Tibial artery (tissue), 4 donors: ENCODE measurements around the gene ADAT2.

Experiments used
- DNase-seq, 2 donors: peaks; one replicate each; pipeline ENCODE4 v3.0.0-alpha.2; 2019
- H3K27ac ChIP-seq, 2 donors: fragments of 200-600 bp; sonication (generic) in 1 of 2; 1 replicate in 1 of 2; 2 replicates in 1 of 2; pipeline ENCODE4 v1.5.1; 2018 to 2019; ENCODE audit warnings: mild to moderate bottlenecking in 1 of 2
- H3K27me3 ChIP-seq, 2 donors: fragments of 200-600 bp; sonication (generic) in 1 of 2; one replicate each; pipeline versions ENCODE4 v1.5.1 to v1.6.0; 2016 to 2019
- H3K36me3 ChIP-seq, 3 donors: fragments of 200-600 bp; sonication (generic) in 2 of 3; one replicate each; pipeline ENCODE4 v1.5.1; 2016 to 2019; ENCODE audit warnings: mild to moderate bottlenecking in 2 of 3
- H3K4me1 ChIP-seq, 4 donors: fragments of 200-600 bp; sonication (generic) in 2 of 4; 1 replicate in 3 of 4; 2 replicates in 1 of 4; pipeline ENCODE4 v1.5.1; 2016 to 2019
- H3K4me3 ChIP-seq, 2 donors: fragments of 200-600 bp; sonication (generic) in 1 of 2; 1 replicate in 1 of 2; 2 replicates in 1 of 2; pipeline ENCODE4 v1.5.1; 2018 to 2019; ENCODE audit warnings: mild to moderate bottlenecking in 2 of 2
- H3K9me3 ChIP-seq, 3 donors: fragments of 200-600 bp; sonication (generic) in 1 of 3; one replicate each; pipeline ENCODE4 v1.5.1; 2016 to 2019
- CTCF ChIP-seq, 2 experiments: fragments of 200-600 bp in 1 of 2; fragments of 450-650 bp in 1 of 2; IDR thresholded peaks; one replicate each; pipeline ENCODE4 v1.5.1; 2017 to 2019; ENCODE audit warnings: antibody characterized with exemption in 2 of 2, mild to moderate bottlenecking in 1 of 2, moderate library complexity in 1 of 2
- intact Hi-C: fragments of 100-400 bp; cut with DNase I; formaldehyde crosslinking; loops from one replicate; pipeline ENCODE4 v1.15.0; 2023; ENCODE audit warnings: low total_unique reads

Gene ADAT2

GRCh38 chr6:143468026-143468425 is 17.5 kb upstream of the ADAT2 start:
- TF ChIP-seq CTCF (IDR thresholded peaks at IDR 0.05): no peak
- intact Hi-C loops: no loop called here
- peaks cover 3 to 24% (median 21%) of the 10 kb centered on the region in 3 donors for H3K36me3 ChIP-seq

DNA sequence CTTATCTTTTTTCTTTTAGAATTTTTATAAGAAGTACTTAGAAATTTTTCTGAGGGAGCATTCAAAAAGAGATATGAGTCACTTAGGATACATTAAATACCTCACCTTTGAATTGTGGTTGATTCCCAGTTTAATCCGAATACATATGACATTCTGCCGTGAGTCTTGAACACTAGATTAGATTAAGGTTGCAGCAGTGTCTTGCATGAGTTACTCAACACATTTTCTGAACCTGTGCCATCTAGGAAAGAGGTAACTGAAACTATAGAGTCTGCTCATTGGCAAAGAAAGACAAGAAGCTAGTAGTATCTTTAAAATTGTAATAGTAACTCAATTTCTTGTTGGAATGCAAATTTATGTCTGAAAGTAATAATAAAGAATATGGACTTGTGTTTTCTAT is 15.1 kb upstream of the ADAT2 start:
- Histone ChIP-seq H3K36me3 (peaks cover 3 to 28% (median 19%) of the 10 kb centered on the region in 3 donors), H3K4me3 (no peak overlapping the region)

More at GRCh38 chr6:143468026-143468425, 17.5 kb upstream of the ADAT2 start:
- H3K27ac ChIP-seq: no peak overlapping the region
- DNase-seq: no peak
- no peaks in the 10 kb centered on the region for H3K27me3 ChIP-seq
- H3K4me3 ChIP-seq: no peak overlapping the region
- H3K4me1 ChIP-seq: no peaks in the 10 kb centered on the region
- no peaks in the 10 kb centered on the region for H3K9me3 ChIP-seq

GRCh38 chr6:143457563-143458359 is 7.3 kb upstream of the ADAT2 start:
- H3K9me3 ChIP-seq: no peaks in the 10 kb centered on the region
- intact Hi-C loops: no loop called here
- H3K36me3 ChIP-seq: peaks cover 0 to 23% (median 14%) of the 10 kb centered on the region in 3 donors
- no peak overlapping the region for H3K4me3 ChIP-seq
- DNase-seq: no peak
- TF ChIP-seq CTCF (IDR thresholded peaks at IDR 0.05): no peak
- H3K27me3 ChIP-seq: no peaks in the 10 kb centered on the region
- H3K27ac ChIP-seq: no peak overlapping the region
- H3K4me1 ChIP-seq: peaks cover 0 to 7% (median under 1%) of the 10 kb centered on the region in 4 donors

More for the DNA sequence above, 15.1 kb upstream of the ADAT2 start:
- DNase-seq: no peak
- Histone ChIP-seq H3K9me3 (no peaks in the 10 kb centered on the region), H3K27ac (no peak overlapping the region), H3K4me1 (no peaks in the 10 kb centered on the region), H3K27me3 (no peaks in the 10 kb centered on the region)
- intact Hi-C loops: no loop called here
- TF ChIP-seq CTCF (IDR thresholded peaks at IDR 0.05): no peak

DNA sequence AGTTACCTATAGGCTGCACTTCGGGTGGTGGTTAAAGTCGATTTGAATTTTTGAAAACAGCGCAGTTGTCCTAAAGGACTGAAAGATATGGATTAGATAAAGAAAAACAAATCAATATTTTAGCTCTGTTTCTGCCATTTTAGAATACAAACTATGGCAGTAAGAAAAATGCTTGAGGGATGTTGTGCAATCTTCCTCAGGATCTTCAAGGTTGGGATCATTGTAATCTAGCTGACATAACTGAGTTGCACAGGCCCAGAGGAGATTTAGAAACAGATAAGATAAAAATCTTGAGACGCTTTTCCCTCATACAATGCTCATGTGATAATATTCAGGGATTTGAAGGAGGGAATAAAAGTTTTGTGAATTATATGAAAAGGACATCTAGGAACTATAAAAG is 1.0 kb upstream of the ADAT2 start:
- no peak for TF ChIP-seq CTCF (IDR thresholded peaks at IDR 0.05)
- no peak for DNase-seq
- Histone ChIP-seq H3K36me3 (no peaks in the 10 kb centered on the region), H3K4me1 (peaks cover 0 to 29% (median 14%) of the 10 kb centered on the region in 4 donors), H3K27ac (peak overlapping the region; percentile 69 to 72), H3K4me3 (peak overlapping the region; percentile 64 to 68), H3K27me3 (no peaks in the 10 kb centered on the region), H3K9me3 (no peaks in the 10 kb centered on the region)
- intact Hi-C loops: no loop called here

DNA sequence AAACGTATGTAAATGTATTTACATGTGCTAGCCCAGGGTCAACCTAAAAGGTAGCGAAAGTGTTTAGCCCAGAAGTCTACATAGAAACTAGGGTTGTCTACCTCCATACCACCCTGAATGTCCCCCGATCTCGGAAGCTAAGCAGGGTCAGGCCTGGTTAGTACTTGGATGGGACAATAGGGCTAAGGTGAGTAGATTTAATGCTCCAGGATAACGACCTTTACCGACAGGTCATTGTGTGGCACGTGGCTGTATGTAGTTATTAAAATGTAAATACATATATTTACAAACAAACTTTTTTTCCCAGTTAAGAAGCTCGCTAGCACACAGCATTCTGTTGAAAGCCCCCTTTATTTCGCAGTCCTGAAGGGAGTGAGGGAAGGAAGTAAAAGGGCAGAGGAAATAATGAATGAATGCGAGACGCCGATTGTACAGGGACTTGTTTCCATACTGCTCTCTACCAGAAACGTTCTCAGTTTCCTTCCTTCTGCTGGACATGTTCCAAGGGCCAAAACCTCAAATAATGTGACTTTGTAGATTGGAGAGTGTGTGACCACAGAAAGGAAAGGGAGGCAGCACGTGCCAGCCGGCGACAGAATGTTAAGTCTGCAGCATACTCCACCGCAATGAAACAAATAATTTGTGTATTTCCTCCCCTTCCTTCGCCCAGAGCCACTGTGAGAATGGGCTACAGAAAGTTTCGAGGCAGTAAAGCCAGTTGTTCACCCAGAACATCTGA is 612 bp downstream of the ADAT2 start:
- no peaks in the 10 kb centered on the region for H3K27me3 ChIP-seq
- intact Hi-C loops: no loop called here
- no peaks in the 10 kb centered on the region for H3K36me3 ChIP-seq
- peak overlapping the region; percentile 69 to 72 for H3K27ac ChIP-seq
- peak overlapping the region; percentile 64 to 68 for H3K4me3 ChIP-seq
- peak in 1 of 2 donors; percentile 22 for DNase-seq
- no peaks in the 10 kb centered on the region for H3K9me3 ChIP-seq
- TF ChIP-seq CTCF (IDR thresholded peaks at IDR 0.05): no peak
- peaks cover 0 to 29% (median 12%) of the 10 kb centered on the region in 4 donors for H3K4me1 ChIP-seq
